Stimulated activated CD4-positive, alpha-beta T cell treated with anti-CD3 and anti-CD28 coated beads, TNF-alpha, amount 100 ng/mL, for 1 hour (primary cell): ENCODE measurements around the gene UBE3A.
A peak's percentile ranks its signal among the peaks of the same experiment; 100 is the strongest.
"Not testable (repeated sequence)": the region's sequence is repeated elsewhere in the genome, so short reads cannot be mapped to it uniquely, and the experiment has no call there.

ENCODE experiments used
- DNase-seq, 3 donors: peaks; one replicate each; pipeline ENCODE4 v3.0.0-alpha.2; 2020; ENCODE audit warnings: low read depth in 3 of 3, low spot score in 1 of 3

Gene UBE3A

GRCh38 chr15:25439369-25439836, 579 bp upstream of the UBE3A start:
- no peak for DNase-seq

- peak; percentile 6 to 33 (median 8) for DNase-seq
These were observed 835 bp downstream of the UBE3A start for GRCh38 chr15:25437777-25438600.

GRCh38 chr15:25436707-25437106, 2.1 kb downstream of the UBE3A start:
- no peak for DNase-seq

DNA sequence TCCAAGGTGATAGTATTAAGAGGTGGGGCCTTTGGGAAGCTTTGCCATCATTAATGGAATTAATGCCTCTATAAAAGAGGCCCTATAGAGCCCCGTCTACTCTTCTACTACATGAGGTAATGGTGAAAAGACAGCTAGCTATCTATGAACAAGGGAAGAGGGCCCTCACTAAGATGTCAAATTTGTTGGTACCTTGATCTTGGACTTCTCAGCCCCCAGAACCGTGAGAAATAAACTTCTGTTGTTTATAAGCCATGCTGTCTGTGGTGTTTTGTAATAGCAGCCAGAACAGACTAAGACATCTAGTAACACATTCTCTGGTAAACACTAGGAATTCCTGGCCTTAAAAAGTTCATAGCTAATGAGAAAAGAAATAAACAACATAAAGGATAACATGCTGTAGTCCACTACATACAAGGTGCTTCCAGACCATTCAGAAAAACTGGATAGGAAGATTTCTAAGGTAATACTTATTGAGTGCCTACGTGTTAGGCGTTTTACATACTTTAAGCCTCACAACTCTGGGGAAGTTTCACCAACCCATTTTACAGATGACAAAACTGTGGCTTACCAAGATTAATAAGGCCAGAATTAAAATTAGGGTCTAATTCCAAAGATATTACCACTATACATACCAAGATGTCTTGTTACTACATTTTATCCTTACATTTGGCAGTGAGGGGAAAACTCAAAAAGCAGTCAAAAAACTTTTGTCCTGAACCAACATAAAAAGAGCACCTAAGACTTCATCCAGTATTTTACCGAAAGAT, 3.2 kb downstream of the UBE3A start:
- DNase-seq = no peak

DNA sequence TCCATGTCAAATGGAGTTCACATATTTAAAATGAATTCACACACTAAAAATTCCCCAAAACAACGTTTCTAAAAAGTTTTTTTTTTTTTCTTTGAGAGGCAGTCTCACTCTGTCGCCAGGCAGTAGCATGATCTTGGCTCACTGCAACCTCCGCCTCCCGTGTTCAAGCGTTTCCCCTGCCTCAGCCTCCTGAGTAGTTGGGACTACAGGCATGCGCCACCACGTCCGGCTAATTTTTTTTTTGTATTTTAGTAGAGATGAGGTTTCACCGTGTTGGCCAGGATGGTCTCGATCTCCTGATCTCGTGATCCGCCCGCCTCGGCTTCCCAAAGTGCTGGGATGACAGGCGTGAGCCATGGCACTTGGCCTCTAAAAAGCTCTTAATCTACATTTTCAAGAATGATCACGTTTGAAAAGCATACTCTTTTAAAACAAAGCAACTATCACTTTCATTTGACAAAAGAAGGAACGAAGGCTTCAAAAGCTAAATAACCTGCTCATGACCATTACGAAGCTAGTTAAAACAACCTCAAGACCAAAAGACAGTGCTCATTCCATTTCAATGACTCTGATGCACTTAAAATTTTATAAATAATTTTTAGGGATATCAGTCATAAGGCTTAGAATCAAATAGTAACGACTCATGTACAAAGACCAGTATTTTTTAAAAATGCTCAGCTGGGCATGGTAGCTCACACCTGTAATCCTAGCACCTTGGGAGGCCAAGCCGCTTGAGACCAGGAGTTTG, 5.5 kb downstream of the UBE3A start:
- DNase-seq = no peak

DNA sequence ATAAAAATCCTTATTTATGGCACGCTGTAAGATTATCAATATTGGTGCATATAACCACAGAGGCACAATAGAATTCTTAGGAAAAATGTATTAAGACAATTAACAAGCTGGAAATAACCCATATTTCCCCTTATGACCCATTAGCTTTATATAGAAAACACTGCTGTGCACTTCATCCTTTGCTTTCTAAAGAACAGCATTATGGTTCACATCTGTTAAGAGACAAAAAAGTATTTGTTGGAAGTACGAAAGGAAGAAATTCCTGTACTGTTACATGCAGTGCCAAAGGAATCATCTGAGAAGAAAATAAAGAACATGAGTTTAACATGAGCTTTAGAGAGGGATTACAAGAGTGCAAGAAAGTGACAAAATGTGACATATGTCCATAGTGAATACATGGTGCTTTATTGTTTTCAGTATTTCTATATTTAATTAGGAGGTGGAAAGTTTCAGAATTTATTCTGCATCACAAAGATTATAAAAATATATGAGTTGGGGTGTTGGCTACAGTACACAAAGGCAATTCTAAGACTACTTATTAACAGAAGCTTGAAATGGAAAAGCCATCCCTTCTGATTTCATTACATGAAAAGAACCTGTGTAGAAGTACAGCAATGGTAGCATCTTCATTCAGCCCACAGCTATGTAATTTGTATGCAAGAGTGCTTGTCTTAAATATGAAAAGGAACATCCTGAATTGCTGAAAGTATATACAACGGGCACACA, 6.8 kb downstream of the UBE3A start:
- DNase-seq = no peak

- DNase-seq = no peak
These were observed 11.0 kb downstream of the UBE3A start for GRCh38 chr15:25427861-25428260.

DNA sequence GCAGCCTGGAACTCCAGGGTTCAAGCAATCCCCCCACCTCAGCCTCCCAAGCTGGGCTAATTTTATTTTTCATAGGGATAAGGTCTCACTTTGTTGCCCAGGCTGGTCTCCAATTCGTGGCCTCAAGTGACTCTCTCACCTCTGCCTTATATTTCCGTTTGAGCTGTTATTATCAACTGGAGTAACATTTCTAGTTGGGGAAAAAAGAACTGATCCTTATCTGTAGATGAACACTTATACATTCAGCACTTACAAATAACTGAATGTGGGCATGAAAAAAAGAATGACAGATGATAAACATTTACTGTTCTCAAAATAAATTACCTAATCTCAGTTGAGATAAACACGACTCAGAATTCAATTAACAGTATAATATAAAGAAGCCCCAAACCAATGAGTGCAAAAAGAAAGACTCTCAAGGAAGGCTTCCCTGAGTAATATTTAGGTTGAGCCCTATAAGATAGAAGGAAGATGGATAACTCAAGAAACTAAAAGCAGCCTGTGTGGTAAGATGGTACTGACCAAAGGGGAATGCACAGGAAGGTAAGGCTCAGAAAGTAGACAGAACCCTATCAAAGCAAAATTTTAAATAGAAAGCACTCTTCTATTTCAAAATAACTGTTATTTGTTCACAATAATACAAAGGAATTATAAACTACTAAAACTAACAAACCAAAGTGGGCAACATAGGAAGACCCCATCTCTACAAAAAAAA, 11.8 kb downstream of the UBE3A start:
- no peak for DNase-seq

GRCh38 chr15:25424073-25424472, 14.8 kb downstream of the UBE3A start:
- no peak for DNase-seq

GRCh38 chr15:25422021-25422420, 16.8 kb downstream of the UBE3A start:
- no peak for DNase-seq

DNA sequence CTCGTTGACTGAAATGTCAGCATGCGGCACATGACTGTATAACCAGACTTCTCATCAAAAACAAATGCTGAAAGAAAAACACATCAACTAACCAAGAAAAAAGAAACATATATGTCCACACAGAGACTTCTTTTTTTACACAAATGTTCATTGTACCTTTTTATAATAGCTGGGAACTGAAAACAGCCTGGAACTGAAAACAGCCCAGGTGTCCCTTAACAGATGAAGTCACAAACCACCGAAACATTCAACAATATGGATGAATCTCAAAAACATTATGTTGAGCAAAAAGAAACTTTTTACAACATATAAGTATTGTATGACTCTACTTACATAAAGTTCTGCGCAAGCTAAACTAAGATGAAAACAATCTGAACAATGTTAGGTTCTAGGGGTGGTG, 20.6 kb downstream of the UBE3A start:
- DNase-seq = no peak

- DNase-seq = no peak
These were observed 21.2 kb downstream of the UBE3A start for GRCh38 chr15:25417604-25418003.

DNA sequence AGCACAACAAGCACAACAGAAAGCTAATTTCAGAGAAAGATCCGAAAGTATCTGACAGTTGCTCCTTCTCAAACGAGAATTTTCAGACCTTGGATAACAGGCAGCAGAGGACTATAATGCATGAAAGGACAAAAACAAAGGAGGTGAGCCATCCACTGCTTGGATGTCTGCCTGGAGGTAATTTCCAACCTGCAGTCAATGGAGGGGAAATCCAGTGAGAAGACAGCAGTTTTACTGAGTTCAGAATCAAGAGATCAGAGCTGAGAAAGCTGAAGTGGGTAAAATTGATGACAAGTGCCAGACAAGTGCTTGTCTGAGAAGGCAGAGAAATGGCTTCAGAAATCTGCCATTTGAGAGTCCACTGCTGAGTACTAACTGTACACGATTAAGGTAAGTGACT, 22.1 kb downstream of the UBE3A start:
- no peak for DNase-seq

DNA sequence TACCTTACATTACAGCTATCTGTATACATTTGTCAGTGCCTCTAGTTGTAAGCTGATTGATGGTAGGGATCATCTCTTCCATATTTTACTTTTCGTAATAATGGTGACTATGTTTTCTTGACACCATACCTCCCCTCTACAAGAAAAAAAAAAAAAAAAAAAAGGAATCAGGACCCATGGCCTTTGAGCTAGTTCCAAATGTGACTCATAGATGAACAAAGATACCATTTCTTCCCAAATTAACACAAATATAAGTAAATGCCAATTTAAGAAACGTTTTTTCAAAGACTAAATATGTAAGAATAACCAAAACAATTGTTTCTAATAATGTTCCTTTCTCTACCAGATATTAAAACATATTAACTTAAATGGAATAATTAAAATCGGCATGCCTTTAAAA, 23.1 kb downstream of the UBE3A start:
- DNase-seq = no peak

GRCh38 chr15:25415217-25415616, 23.6 kb downstream of the UBE3A start:
- DNase-seq = no peak

DNA sequence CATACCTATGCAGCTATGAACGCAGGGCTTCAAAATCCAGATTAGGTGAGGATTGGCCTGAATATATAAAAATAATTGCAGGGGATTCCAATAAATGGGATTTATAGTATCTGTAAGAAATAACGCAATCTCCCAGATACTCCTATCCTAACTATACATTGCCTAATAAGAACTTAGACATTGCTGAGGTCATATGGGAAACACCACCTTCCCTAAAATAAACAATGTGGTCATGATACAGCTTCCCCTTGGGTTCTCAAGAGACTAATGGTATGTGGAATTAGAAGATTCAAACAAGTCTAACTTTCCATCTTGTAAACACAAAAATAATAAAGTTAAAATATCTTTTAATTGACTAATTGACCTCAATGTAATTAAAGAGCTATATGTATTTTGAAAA, 28.2 kb downstream of the UBE3A start:
- no peak for DNase-seq

DNA sequence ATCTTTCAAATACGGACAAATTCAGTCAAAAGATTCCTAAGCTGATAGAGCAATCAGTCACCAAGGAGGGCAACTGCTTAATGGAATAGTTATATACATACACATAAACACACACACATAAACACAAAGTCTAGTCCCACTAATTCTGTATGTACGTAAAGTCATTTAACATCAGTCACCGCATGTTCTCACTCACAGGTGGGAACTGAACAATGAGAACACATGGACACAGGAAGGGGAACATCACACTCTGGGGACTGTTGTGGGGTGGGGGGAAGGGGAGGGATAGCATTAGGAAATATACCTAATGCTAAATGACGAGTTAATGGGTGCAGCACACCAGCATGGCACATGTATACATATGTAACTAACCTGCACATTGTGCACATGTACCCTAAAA, 29.1 kb downstream of the UBE3A start:
- not testable (repeated sequence) for DNase-seq

- DNase-seq = no peak
These were observed 29.9 kb downstream of the UBE3A start for GRCh38 chr15:25408929-25409328.

GRCh38 chr15:25408428-25408827, 30.4 kb downstream of the UBE3A start:
- DNase-seq = no peak

DNA sequence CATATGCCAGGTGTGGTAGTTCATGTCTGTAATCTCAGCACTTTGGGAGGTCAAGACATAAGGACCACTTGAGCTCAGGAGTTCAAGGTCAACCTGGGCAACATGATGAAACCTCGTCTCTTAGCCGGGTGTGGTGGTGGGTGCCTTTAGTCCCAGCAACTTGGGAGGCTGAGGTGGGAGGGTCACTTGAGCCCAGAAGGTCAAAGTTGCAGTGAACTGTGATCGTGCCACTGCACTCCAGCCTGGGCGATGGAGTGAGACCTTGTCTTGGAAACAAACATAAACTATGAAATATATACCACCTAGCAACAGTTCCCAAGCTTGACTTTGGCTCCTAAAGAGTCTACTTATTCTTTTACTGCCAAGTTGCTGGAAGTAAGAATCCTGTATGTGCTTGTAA, 30.9 kb downstream of the UBE3A start:
- no peak for DNase-seq
